GM12878 (cell line): ENCODE data around the gene DPP6. TPM values are rescaled to one million over a fixed set of nuclear protein-coding genes. Genes with fewer than 3 reads are reported as not detected.

Experiments
- ATAC-seq: fragments of 200-7000 bp; cut with Tn5 transposase; 3 replicates; pipeline ENCODE4 v1.9.1; 2020; ENCODE audit warnings: mild to moderate bottlenecking, moderate library complexity
- BruUV-seq: library from RNA; stranded (reverse); fragments of 400-500 nt; replicated peaks from 2 replicates; lab custom pipeline; 2021; lab: Mats Ljungman, UMichigan
- CTCF ChIA-PET: fragments of 300-600 bp; sonication (Branson Sonifier 250); formaldehyde crosslinking; extraction: SDS; loops from one replicate; lab custom pipeline; 2021; ENCODE audit warnings: inconsistent platforms; lab: Yijun Ruan, JAX
- POLR2A ChIA-PET: fragments of 350-600 bp; formaldehyde crosslinking; extraction: SDS; loops from one replicate; lab custom pipeline; 2021; ENCODE audit warnings: inconsistent platforms; lab: Charles Lee
- RAD21 ChIA-PET: fragments of 300-600 bp; sonication (Branson Sonifier 250); formaldehyde crosslinking; loops from one replicate; lab custom pipeline; 2023; ENCODE audit warnings: antibody characterized with exemption; ENCODE audit not compliant: unreplicated experiment; lab: Charles Lee
- SMC1A ChIA-PET: fragments of 300-600 bp; sonication (Branson Sonifier 250); formaldehyde crosslinking; loops from one replicate; lab custom pipeline; 2023; ENCODE audit not compliant: unreplicated experiment, uncharacterized antibody; lab: Charles Lee
- DNase-seq: peaks from one replicate; pipeline ENCODE4 v3.0.0-alpha.2; 2011; ENCODE audit warnings: low read depth, low spot score
- FAIRE-seq: peaks from 3 replicates; lab custom pipeline; 2011; peaks lifted over from hg19 to GRCh38; lab: Jason Lieb, UNC
- H2AFZ ChIP-seq: 2 replicates; pipeline ENCODE4 v1.6.0; 2011; ENCODE audit warnings: low read depth, low read length, control low read depth; ENCODE audit not compliant: control insufficient read depth
- H3K27ac ChIP-seq: 2 replicates; pipeline ENCODE4 v1.5.1; 2011; ENCODE audit warnings: control low read depth; ENCODE audit not compliant: control insufficient read depth, insufficient read depth
- H3K27me3 ChIP-seq, 2 experiments: replicated peaks in 1 of 2; 2 replicates each; pipeline versions ENCODE4 v1.6.0 to v1.6.1; 2011; ENCODE audit warnings: low read length in 1 of 2; ENCODE audit not compliant: control insufficient read depth in 2 of 2, insufficient read depth in 2 of 2
- H3K36me3 ChIP-seq, 2 experiments: 2 replicates each; pipeline ENCODE4 v1.5.1; 2011; ENCODE audit warnings: low read length in 1 of 2; ENCODE audit not compliant: control insufficient read depth in 2 of 2, insufficient read depth in 2 of 2
- H3K4me1 ChIP-seq: 2 replicates; pipeline ENCODE4 v1.6.1; 2011; ENCODE audit warnings: mild to moderate bottlenecking, low read length, moderate library complexity, mixed read lengths; ENCODE audit not compliant: control insufficient read depth, insufficient read depth
- H3K4me2 ChIP-seq: 2 replicates; pipeline ENCODE4 v1.6.0; 2011; ENCODE audit warnings: control low read depth; ENCODE audit not compliant: control insufficient read depth, insufficient read depth
- H3K4me3 ChIP-seq: fragments of 200-600 bp; sonication (generic); 2 replicates; pipeline ENCODE4 v1.5.1; 2016
- H3K79me2 ChIP-seq: 2 replicates; pipeline ENCODE4 v1.6.0; 2011; ENCODE audit warnings: low read length; ENCODE audit not compliant: control insufficient read depth, insufficient read depth
- H3K9ac ChIP-seq: 2 replicates; pipeline ENCODE4 v1.8.0; 2011; ENCODE audit warnings: low read length, control low read depth, mixed read lengths; ENCODE audit not compliant: control insufficient read depth, insufficient read depth
- H3K9me3 ChIP-seq: replicated peaks from 3 replicates; pipeline ENCODE4 v1.5.1; 2011; ENCODE audit warnings: mild to moderate bottlenecking, low read length; ENCODE audit not compliant: control insufficient read depth, insufficient read depth
- H4K20me1 ChIP-seq: 2 replicates; pipeline ENCODE4 v1.6.0; 2011; ENCODE audit not compliant: control insufficient read depth, insufficient read depth
- EGR1 ChIP-seq, 2 experiments: IDR thresholded peaks; 1 replicate in 1 of 2; 2 replicates in 1 of 2; pipeline ENCODE4 v1.6.1; 2011 to 2012; ENCODE audit warnings: low read depth in 2 of 2, low read length in 2 of 2, borderline replicate concordance in 1 of 2, mild to moderate bottlenecking in 1 of 2, moderate library complexity in 1 of 2
- ESRRA ChIP-seq: IDR thresholded peaks from 2 replicates; pipeline ENCODE4 v1.6.1; 2012; ENCODE audit warnings: mild to moderate bottlenecking, low read length, improper control_type of control experiment
- FOXM1 ChIP-seq: IDR thresholded peaks from 2 replicates; pipeline ENCODE4 v1.6.1; 2012; ENCODE audit warnings: low read depth, mild to moderate bottlenecking, inconsistent platforms, low read length, moderate library complexity
- RBBP5 ChIP-seq: fragments of 200-600 bp; sonication (generic); conservative IDR thresholded peaks from 2 replicates; pipeline ENCODE4 v1.6.1; 2016
- STAT1 ChIP-seq: fragments of 450-650 bp; conservative IDR thresholded peaks from 2 replicates; pipeline ENCODE4 v1.6.1; 2014; ENCODE audit warnings: antibody characterized with exemption, mild to moderate bottlenecking
- YY1 ChIP-seq: IDR thresholded peaks from 2 replicates; pipeline ENCODE4 v1.6.1; 2011; ENCODE audit warnings: low read depth, mild to moderate bottlenecking, low read length
- WGBS: methylation state at CpG from one replicate; pipeline ENCODE4 v1.1.6; 2016; ENCODE audit warnings: low lambda C conversion rate; ENCODE audit not compliant: insufficient replicate concordance, insufficient coverage; ENCODE audit errors: missing lambda C conversion rate; 5-methylcytosine and 5-hydroxymethylcytosine counted together
- in situ Hi-C: fragments of 300-500 bp; cut with MboI; formaldehyde crosslinking; loops from 9 replicates; pipeline ENCODE4 v1.14.3; 2018; ENCODE audit warnings: mixed read lengths
- intact Hi-C: fragments of 100-400 bp; cut with micrococcal nuclease; formaldehyde crosslinking; loops from one replicate; pipeline ENCODE4 v1.14.2; 2022; ENCODE audit not compliant: unreplicated experiment
- polyA plus RNA-seq, 11 experiments: library from polyadenylated mRNA; depleted of rRNA in 4 of 11; unstranded in 6 of 11; stranded (reverse) in 5 of 11; fragments of >200 nt; fragmentation: Nextera tagmentation in 4 of 11; fragmentation: Illumina TruSeq in 1 of 11; extraction: Ambion mirVana in 4 of 11; extraction: Trizol in 1 of 11; gene quantifications; 1 replicate in 1 of 11; 2 replicates in 10 of 11; pipeline versions ENCODE4 v1.2.1 to v1.2.3, GENCODE V29; 2011 to 2016; ENCODE audit warnings: inconsistent platforms in 2 of 11, missing spikeins in 2 of 11, low read depth in 1 of 11
- total RNA-seq, 4 experiments: library from RNA; depleted of rRNA in 3 of 4; stranded (reverse); fragments of >200 nt in 3 of 4; fragmentation: Illumina TruSeq in 1 of 4; extraction: Trizol in 1 of 4; gene quantifications; 2 replicates each; pipeline versions ENCODE4 v1.2.1 to v1.2.3, GENCODE V29; 2013 to 2021
- TF ChIP-seq, protein P1 (sequence below): fragments of 450-650 bp; IDR thresholded peaks from 2 replicates; pipeline ENCODE4 v1.6.1; 2017; ENCODE audit warnings: mild to moderate bottlenecking
- TF ChIP-seq, protein P2 (sequence below): IDR thresholded peaks from 2 replicates; pipeline ENCODE4 v1.6.1; 2012; ENCODE audit warnings: low read length, inconsistent platforms
- TF ChIP-seq, protein P3 (sequence below): fragments of 450-650 bp; IDR thresholded peaks from 2 replicates; pipeline ENCODE4 v1.6.1; 2018; ENCODE audit warnings: borderline replicate concordance, mild to moderate bottlenecking; ENCODE audit not compliant: partially characterized antibody

Gene DPP6
- total and polyA plus RNA-seq, 10 of the 15 experiments (the other 5 are each of a cell fraction or from before 2014, with no cell fraction given): not detected

GRCh38 chr7:154419344-154419743 is 367.1 kb downstream of the DPP6 start (continued):
- TF ChIP-seq YY1 (no peak), EGR1 (IDR thresholded peaks at IDR 0.05; ENCODE audit: borderline replicate concordance in 1 of 2, low read depth in 2 of 2, low read length in 2 of 2) (no peak), FOXM1 (no peak)

DNA sequence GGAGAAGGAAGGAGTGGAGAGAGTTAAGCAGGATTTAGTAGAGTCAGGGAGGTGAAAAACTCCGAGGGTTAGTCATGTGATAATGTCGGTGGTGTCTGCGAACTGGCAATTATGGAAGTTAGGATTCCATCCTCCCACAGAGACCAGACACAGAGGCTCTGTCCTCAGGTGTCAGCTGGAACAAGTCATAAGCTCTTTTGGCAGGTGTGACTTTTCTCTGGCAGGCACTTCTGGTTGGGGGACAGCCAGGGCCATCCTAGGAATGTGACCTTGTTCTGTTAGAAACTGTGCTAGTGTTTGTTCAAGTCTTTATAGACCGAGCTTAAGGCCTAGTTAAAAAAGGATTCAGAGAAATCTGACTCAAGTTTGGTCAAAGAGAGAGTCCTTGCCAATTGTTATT is 371.0 kb downstream of the DPP6 start:
- SMC1A ChIA-PET: no interaction called here
- in situ Hi-C loops: no loop called here

More for the DNA sequence above, 371.0 kb downstream of the DPP6 start:
- no peaks in the 10 kb centered on the region for H3K27me3 ChIP-seq
- ATAC-seq (no peak), DNase-seq (no peak), FAIRE-seq (no peak)
- no peak overlapping the region for H3K9ac ChIP-seq
- intact Hi-C loops: no loop called here
- TF ChIP-seq STAT1 (no peak), ESRRA (no peak), RBBP5 (no peak)
- TF ChIP-seq, protein P1, sequence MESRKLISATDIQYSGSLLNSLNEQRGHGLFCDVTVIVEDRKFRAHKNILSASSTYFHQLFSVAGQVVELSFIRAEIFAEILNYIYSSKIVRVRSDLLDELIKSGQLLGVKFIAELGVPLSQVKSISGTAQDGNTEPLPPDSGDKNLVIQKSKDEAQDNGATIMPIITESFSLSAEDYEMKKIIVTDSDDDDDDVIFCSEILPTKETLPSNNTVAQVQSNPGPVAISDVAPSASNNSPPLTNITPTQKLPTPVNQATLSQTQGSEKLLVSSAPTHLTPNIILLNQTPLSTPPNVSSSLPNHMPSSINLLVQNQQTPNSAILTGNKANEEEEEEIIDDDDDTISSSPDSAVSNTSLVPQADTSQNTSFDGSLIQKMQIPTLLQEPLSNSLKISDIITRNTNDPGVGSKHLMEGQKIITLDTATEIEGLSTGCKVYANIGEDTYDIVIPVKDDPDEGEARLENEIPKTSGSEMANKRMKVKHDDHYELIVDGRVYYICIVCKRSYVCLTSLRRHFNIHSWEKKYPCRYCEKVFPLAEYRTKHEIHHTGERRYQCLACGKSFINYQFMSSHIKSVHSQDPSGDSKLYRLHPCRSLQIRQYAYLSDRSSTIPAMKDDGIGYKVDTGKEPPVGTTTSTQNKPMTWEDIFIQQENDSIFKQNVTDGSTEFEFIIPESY: no peak
- TF ChIP-seq, protein P2, sequence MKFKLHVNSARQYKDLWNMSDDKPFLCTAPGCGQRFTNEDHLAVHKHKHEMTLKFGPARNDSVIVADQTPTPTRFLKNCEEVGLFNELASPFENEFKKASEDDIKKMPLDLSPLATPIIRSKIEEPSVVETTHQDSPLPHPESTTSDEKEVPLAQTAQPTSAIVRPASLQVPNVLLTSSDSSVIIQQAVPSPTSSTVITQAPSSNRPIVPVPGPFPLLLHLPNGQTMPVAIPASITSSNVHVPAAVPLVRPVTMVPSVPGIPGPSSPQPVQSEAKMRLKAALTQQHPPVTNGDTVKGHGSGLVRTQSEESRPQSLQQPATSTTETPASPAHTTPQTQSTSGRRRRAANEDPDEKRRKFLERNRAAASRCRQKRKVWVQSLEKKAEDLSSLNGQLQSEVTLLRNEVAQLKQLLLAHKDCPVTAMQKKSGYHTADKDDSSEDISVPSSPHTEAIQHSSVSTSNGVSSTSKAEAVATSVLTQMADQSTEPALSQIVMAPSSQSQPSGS: no peak
- TF ChIP-seq, protein P3, sequence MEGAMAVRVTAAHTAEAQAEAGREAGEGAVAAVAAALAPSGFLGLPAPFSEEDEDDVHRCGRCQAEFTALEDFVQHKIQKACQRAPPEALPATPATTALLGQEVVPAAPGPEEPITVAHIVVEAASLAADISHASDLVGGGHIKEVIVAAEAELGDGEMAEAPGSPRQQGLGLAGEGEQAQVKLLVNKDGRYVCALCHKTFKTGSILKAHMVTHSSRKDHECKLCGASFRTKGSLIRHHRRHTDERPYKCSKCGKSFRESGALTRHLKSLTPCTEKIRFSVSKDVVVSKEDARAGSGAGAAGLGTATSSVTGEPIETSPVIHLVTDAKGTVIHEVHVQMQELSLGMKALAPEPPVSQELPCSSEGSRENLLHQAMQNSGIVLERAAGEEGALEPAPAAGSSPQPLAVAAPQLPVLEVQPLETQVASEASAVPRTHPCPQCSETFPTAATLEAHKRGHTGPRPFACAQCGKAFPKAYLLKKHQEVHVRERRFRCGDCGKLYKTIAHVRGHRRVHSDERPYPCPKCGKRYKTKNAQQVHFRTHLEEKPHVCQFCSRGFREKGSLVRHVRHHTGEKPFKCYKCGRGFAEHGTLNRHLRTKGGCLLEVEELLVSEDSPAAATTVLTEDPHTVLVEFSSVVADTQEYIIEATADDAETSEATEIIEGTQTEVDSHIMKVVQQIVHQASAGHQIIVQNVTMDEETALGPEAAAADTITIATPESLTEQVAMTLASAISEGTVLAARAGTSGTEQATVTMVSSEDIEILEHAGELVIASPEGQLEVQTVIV: no peak
- no peaks in the 10 kb centered on the region for H3K79me2 ChIP-seq
- H3K9me3 ChIP-seq: no peaks in the 10 kb centered on the region
- no peaks in the 10 kb centered on the region for H3K36me3 ChIP-seq
- H4K20me1 ChIP-seq: no peaks in the 10 kb centered on the region
- ChIA-PET RAD21 (no interaction called here), POLR2A (no interaction called here), CTCF (no interaction called here)
- H3K4me1 ChIP-seq: no peaks in the 10 kb centered on the region
- H2AFZ ChIP-seq: no peak overlapping the region
- BruUV-seq: no TSS peak
- WGBS: 2% methylated on average over 4 of the region's 4 CpGs
- no peak overlapping the region for H3K4me3 ChIP-seq
- no peak overlapping the region for H3K27ac ChIP-seq
- H3K4me2 ChIP-seq: no peak overlapping the region
